CD4-positive, alpha-beta T cell treated with Interleukin-21 for 1 hour (primary cell): ENCODE measurements around the gene MSH5.

Source experiments
- DNase-seq: peaks from one replicate; pipeline ENCODE4 v3.0.0-alpha.2; 2020

The MSH5 gene

GRCh38 chr6:31730631-31731086 lies 9.1 kb upstream of the MSH5 start:
- DNase-seq: no peak

DNA sequence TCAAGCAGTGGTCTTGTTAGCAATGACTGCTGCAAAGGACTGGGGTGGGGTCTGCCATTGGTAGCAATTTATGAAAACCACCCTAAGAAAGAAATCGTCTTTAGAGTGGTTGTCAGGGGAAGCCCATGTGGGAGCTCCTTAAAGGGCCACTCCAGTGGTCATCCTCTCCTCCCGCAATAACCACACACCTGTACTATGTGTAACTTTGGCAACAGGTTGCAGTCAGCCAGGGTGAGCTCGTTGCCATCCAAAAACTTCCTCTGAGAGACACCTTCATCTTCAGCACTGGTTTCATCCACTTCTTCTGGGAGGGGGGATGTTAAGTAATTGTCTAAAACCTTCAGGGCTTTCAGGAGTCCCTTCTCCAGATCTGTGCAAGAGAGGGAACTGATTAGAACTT lies 7.8 kb upstream of the MSH5 start:
- DNase-seq: no peak

GRCh38 chr6:31733734-31734133 lies 6.1 kb upstream of the MSH5 start:
- no peak for DNase-seq

DNA sequence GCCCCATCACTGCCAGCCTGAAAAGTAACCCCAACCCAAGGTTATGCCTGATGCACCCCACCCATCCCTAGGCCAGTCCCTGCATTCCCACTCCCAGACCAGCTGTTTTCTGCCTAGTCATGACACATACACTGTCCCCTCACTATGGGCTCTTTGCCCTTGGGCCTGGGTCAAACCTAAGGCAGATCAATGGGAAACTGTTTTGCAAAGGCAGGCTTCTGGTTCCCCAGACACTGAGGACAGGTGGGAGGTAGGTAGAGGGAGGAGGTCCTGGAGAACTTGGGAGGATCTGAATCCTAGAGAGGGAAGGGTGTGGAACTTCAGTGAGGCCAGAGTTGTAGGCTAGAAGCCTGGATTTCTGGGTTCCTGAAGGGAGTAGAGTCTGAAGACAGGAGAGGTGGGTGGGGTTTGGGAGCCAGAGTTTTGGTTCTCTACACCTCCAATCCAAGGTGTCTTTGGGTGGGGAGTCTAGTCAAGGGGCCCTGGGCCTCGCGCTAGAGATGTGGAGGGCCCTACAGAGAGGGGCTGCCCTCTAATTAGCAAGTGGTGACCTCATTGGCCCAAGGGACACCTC lies 5.5 kb upstream of the MSH5 start:
- no peak for DNase-seq

DNA sequence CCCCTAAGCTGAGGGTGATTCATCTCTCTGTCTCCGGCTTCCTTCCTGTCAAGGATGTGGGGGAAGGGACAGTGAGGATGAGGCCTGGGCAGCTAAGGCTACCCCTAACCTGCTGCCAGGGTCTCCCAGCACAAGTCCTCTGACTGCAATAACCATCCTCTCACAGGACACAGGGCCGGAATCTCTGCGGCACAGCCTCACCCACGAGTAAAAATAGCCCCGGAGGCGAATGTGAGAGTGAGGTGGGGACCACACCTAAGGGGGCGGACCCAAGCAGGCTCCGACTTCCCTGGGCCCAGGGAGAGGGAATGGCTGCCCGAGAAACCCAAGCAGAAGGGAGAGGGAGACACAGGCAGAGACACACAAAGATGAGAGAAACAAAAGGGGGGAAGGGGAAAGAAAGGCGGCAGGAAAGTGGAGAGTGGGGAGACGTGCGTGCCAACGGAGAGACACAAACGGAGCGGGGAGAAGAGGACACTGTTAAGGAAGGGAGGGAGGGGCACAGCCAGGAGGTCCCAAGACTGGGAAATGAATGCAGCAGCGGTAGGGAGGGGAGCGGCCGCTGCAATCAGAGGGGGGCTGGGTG lies 4.9 kb upstream of the MSH5 start:
- DNase-seq: peak; percentile 82

GRCh38 chr6:31736021-31736767 lies 3.6 kb upstream of the MSH5 start, which contains the start of gene CLIC1:
TSS of gene CLIC1 (minus strand) at chr6:31736530. CDS start at chr6:31736300, 230 bp downstream.
- peak; percentile 81 for DNase-seq

DNA sequence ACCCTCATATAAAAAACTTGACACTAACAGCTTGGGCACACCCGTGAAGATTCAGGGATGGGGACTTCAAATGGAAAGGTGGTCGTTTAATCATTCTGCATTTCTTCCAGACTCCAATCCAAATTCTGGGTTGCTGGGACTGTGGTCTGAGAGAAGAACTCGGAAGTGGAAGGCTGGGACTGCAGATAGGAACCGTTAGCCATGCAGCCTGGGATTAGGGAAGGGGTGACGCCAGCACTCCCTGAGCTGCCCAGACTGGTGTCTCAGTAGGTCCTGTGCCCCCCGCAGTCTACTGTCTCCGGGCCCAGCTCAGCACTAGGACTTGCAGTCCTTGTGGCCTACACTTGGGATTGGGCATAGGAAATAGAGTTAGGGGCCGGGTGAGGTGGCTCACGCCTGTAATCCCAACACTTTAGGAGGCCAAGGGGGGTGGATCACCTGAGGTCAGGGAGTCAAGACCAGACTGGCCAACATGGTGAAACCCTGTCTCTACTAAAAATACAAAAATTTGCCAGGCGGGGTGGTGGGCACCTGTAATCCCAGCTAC lies 3.0 kb upstream of the MSH5 start:
- DNase-seq: no peak

DNA sequence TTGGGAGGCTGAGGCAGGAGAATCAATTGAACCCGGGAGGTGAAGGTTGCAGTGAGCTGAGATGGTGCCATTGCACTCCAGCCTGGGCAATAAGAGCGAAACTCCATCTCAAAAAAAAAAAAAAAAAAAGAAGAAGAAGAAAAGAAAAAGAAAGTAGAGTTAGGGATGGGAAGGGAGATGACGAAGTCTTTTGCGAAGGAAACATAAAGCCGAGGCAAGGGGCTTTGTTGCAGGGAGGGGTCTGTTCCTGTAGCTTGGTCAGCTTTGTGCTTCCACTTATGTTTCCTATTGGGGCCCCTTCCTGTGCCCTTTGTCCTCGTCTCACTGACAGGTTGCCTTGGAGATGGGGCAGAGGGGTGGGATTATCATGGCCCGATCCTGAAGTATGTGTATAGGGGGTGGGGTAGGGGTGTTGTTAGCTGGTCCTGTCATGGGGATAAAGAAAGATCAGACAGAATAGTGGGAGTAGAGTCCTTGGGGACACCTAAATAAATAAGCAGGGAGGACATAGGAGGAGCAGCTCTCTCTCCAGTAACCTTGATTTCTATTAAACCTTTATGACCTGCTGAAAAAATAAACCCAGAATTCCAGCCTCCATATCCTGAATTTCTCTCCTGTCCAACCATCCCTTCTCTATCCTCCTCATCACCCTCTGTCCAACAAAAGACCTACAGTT lies 2.4 kb upstream of the MSH5 start:
- DNase-seq: peak; percentile 42

GRCh38 chr6:31737991-31738979 lies 1.5 kb upstream of the MSH5 start:
- DNase-seq: peak; percentile 84

GRCh38 chr6:31740397-31741223 lies 805 bp downstream of the MSH5 start:
- no peak for DNase-seq

DNA sequence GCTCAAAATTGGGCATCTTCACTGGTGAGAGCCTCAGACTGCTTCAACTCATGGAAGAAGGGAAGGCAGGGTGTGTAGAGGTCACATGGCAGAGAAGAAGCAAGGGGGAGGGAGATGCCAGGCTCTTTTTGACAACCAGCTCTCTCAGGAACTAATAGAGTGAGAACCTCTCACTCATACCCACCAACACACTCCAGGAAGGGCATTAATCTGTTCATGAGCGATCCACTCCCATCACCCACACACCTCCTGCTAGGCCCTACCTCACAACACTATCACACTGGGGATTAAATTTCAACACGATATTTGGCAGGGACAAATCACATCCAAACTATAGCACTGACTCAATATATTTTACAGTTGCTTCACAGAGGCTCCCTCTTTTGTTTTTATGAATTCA lies 2.0 kb downstream of the MSH5 start:
- DNase-seq: no peak

GRCh38 chr6:31742894-31743293 lies 3.1 kb downstream of the MSH5 start:
- DNase-seq: no peak

- DNase-seq: no peak
These were observed 4.6 kb downstream of the MSH5 start for GRCh38 chr6:31744422-31744821.

- no peak for DNase-seq
These were observed 9.7 kb downstream of the MSH5 start for GRCh38 chr6:31749301-31750036.

DNA sequence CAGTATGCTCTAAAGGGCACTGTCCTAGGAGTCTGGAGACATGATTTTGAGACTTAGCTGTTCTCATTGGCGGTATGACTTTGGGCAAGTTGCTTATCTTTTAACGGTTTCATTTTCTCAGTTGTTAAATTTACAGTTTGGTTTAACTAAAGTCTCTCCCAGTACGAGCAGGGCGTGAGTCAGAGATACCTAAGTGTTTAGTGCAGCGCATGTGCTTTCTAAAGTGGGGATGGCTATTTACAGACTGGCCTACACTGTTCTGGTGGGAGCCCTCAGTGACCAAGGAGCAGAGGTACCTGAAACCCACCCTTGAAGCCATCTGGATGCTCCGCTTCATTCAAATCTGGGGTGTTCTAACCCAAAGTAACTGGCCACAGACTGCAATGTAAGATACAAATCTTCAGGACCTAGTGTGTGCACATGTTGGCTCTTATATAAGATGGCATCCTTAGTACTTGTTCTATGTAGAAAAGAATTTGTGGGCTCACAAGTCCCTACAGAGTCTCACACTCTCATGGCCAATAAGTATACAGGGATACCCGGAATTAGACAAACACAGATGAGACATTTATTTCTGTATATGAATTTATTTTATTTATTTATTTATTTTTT lies 10.7 kb downstream of the MSH5 start:
- DNase-seq: no peak

DNA sequence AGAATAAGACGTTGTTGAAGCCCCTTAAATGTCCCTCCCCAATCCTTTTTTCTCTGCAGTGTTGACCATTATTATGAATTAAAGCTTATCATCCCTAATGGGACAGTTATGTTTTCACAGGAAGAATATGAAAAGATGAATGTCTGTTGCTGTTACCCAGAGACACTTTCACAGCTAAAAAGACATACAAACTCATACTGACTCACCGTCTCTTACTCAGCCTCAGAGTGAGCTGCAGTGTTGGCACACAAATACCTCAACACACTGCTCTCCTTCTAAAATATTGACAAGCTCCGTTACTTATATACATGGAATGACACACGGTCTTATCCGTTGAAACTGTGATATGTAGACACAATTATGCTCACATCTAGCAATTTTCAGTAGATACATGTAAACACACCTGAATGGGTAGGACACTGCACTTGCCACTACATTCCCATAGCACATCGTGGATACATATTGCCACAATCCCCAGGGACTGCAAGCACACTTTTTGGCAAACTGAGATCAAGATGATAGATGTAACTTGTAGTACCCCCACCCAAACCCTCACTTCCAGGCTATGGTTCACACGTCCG lies 13.0 kb downstream of the MSH5 start:
- DNase-seq: no peak

- no peak for DNase-seq
These were observed 18.5 kb downstream of the MSH5 start for GRCh38 chr6:31758281-31758680.

- no peak for DNase-seq
These were observed 21.0 kb downstream of the MSH5 start for GRCh38 chr6:31760790-31761189.

DNA sequence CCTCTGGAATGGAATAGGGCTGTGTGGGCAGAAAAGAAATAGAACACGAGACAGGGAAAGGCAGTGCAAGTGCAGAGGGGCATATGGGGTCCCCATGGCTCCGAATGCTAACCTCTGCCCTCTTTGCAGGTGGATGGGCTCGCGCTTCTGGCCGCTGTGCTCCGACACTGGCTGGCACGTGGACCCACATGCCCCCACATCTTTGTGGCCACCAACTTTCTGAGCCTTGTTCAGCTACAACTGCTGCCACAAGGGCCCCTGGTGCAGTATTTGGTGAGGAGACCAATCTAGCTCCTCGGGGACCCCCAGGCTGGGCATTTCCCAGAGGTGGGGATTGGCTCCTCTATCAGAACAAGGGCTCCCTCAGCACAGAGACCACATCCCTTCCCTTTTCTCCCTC lies 21.5 kb downstream of the MSH5 start:
- no peak for DNase-seq

DNA sequence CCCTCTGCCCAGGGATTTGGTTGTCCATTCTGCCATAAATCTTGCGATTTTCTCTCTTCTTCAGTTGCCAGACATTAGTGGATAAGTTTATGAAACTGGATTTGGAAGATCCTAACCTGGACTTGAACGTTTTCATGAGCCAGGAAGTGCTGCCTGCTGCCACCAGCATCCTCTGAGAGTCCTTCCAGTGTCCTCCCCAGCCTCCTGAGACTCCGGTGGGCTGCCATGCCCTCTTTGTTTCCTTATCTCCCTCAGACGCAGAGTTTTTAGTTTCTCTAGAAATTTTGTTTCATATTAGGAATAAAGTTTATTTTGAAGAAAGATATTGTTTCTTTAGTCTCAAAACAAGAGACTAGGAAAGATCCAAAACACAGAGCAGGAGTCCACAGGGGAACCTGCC lies 22.6 kb downstream of the MSH5 start, which contains the start of gene SAPCD1:
Gene SAPCD1 (plus strand): TSS at position 301 of the 400 bp plus-strand sequence. CDS start 399 bp downstream, outside the sequence.
- DNase-seq: no peak
